H1 (cell line): Measurements from ENCODE around the gene UBAC1. TPM values are rescaled to one million over a fixed set of nuclear protein-coding genes. Genes with fewer than 3 reads are reported as not detected.

Experiments
- CTCF ChIA-PET: fragments of 300-600 bp; sonication (Branson Sonifier 250); formaldehyde crosslinking; loops from one replicate; lab custom pipeline; 2021; ENCODE audit not compliant: partially characterized antibody; lab: Charles Lee
- POLR2A ChIA-PET: fragments of 300-600 bp; sonication (Branson Sonifier 250); formaldehyde crosslinking; loops from one replicate; lab custom pipeline; 2021; ENCODE audit warnings: inconsistent platforms; ENCODE audit not compliant: partially characterized antibody; lab: Charles Lee
- DNase-seq, 2 experiments: peaks; one replicate each; pipeline versions ENCODE4 v3.0.0 to v3.0.0-alpha.2; 2010 to 2022; ENCODE audit warnings: low spot score in 2 of 2, low read depth in 1 of 2, mixed read lengths in 1 of 2
- FAIRE-seq: peaks from 2 replicates; lab custom pipeline; 2011; peaks lifted over from hg19 to GRCh38; lab: Jason Lieb, UNC
- H2AFZ ChIP-seq: 2 replicates; pipeline ENCODE4 v1.8.1; 2012; ENCODE audit warnings: low read length, inconsistent platforms
- H2AK5ac ChIP-seq: 2 replicates; pipeline ENCODE4 v1.6.1; 2013; ENCODE audit warnings: low read depth, low read length
- H2BK120ac ChIP-seq: replicated peaks from 2 replicates; pipeline ENCODE3; 2013; ENCODE audit warnings: low read depth, low read length, inconsistent platforms
- H2BK12ac ChIP-seq: 2 replicates; pipeline ENCODE4 v1.6.1; 2013; ENCODE audit warnings: low read depth, low read length
- H2BK15ac ChIP-seq: 2 replicates; pipeline ENCODE4 v1.6.1; 2013; ENCODE audit warnings: low read length
- H2BK20ac ChIP-seq: 2 replicates; pipeline ENCODE4 v1.6.1; 2013; ENCODE audit warnings: low read length
- H2BK5ac ChIP-seq: 2 replicates; pipeline ENCODE4 v1.6.1; 2013; ENCODE audit warnings: low read depth, low read length
- H3K14ac ChIP-seq: 2 replicates; pipeline ENCODE4 v1.6.1; 2013; ENCODE audit warnings: inconsistent platforms; ENCODE audit not compliant: insufficient read length
- H3K18ac ChIP-seq: 2 replicates; pipeline ENCODE4 v1.6.1; 2013; ENCODE audit warnings: low read length; ENCODE audit errors: extremely low read depth
- H3K23ac ChIP-seq: 2 replicates; pipeline ENCODE4 v1.6.1; 2013; ENCODE audit warnings: inconsistent platforms; ENCODE audit not compliant: insufficient read length
- H3K23me2 ChIP-seq: 2 replicates; pipeline ENCODE4 v1.6.1; 2013; ENCODE audit warnings: low read depth, low read length
- H3K27ac ChIP-seq: 2 replicates; pipeline ENCODE4 v1.6.1; 2011; ENCODE audit warnings: low read depth, low read length, inconsistent platforms
- H3K27me3 ChIP-seq, 4 experiments: replicated peaks in 1 of 4; 1 replicate in 1 of 4; 2 replicates in 3 of 4; pipeline versions ENCODE4 v1.6.1 to v1.8.1; 2011 to 2013; ENCODE audit warnings: low read length in 3 of 4, mild to moderate bottlenecking in 3 of 4, inconsistent platforms in 2 of 4, mixed read lengths in 2 of 4, moderate library complexity in 1 of 4; ENCODE audit not compliant: control insufficient read depth in 3 of 4, insufficient read depth in 3 of 4; ENCODE audit errors: extremely low read depth in 1 of 4
- H3K36me3 ChIP-seq, 4 experiments: 2 replicates each; pipeline versions ENCODE4 v1.6.1 to v1.8.1; 2011 to 2013; ENCODE audit warnings: mild to moderate bottlenecking in 4 of 4, low read length in 3 of 4, moderate library complexity in 2 of 4, control low read depth in 1 of 4, inconsistent platforms in 1 of 4; ENCODE audit not compliant: insufficient read depth in 4 of 4, control insufficient read depth in 2 of 4
- H3K4ac ChIP-seq: replicated peaks from 2 replicates; pipeline ENCODE3; 2013; ENCODE audit warnings: low read length, low read depth, mixed read lengths, inconsistent platforms; ENCODE audit not compliant: insufficient read length
- H3K4me1 ChIP-seq, 4 experiments: replicated peaks in 1 of 4; 1 replicate in 1 of 4; 2 replicates in 3 of 4; pipeline versions ENCODE4 v1.6.1 to v1.8.1; 2011 to 2013; ENCODE audit warnings: low read length in 3 of 4, inconsistent platforms in 2 of 4, mixed read lengths in 1 of 4; ENCODE audit not compliant: insufficient read depth in 4 of 4, control insufficient read depth in 3 of 4
- H3K4me2 ChIP-seq, 2 experiments: 2 replicates each; pipeline versions ENCODE4 v1.6.1 to v1.8.1; 2011 to 2013; ENCODE audit warnings: low read depth in 2 of 2, low read length in 2 of 2, control low read depth in 1 of 2, inconsistent platforms in 1 of 2, mild to moderate bottlenecking in 1 of 2; ENCODE audit not compliant: insufficient read depth in 1 of 2
- H3K4me3 ChIP-seq, 4 experiments: fragments of 200-600, 300-600 bp in 1 of 4; sonication (generic), shearing (Covaris generic), sonication (Bioruptor Twin) in 1 of 4; 2 replicates each; pipeline versions ENCODE4 v1.5.1 to v1.8.1; 2011 to 2016; ENCODE audit warnings: low read length in 4 of 4, low read depth in 3 of 4, control low read depth in 2 of 4, inconsistent platforms in 2 of 4, mild to moderate bottlenecking in 2 of 4, mixed read lengths in 1 of 4, moderate library complexity in 1 of 4; ENCODE audit not compliant: insufficient read depth in 2 of 4; ENCODE audit errors: extremely low read depth in 1 of 4
- H3K56ac ChIP-seq: replicated peaks from 2 replicates; pipeline ENCODE3; 2013; ENCODE audit warnings: low read depth, mild to moderate bottlenecking, mixed read lengths, low read length, inconsistent platforms; ENCODE audit not compliant: insufficient read length
- H3K79me1 ChIP-seq: 2 replicates; pipeline ENCODE4 v1.6.1; 2013; ENCODE audit warnings: low read depth, low read length, control low read depth
- H3K79me2 ChIP-seq, 2 experiments: 2 replicates each; pipeline versions ENCODE4 v1.6.1 to v1.8.1; 2012 to 2013; ENCODE audit warnings: low read length in 2 of 2, mild to moderate bottlenecking in 2 of 2, inconsistent platforms in 1 of 2; ENCODE audit not compliant: insufficient read depth in 2 of 2, control insufficient read depth in 1 of 2
- H3K9ac ChIP-seq, 4 experiments: replicated peaks in 1 of 4; 1 replicate in 1 of 4; 2 replicates in 3 of 4; pipeline versions ENCODE4 v1.6.1 to v1.8.1; 2011 to 2013; ENCODE audit warnings: low read depth in 3 of 4, low read length in 3 of 4, control low read depth in 2 of 4, mild to moderate bottlenecking in 2 of 4, moderate library complexity in 2 of 4, inconsistent platforms in 1 of 4; ENCODE audit errors: extremely low read depth in 1 of 4
- H3K9me3 ChIP-seq, 2 experiments: 2 replicates each; pipeline versions ENCODE4 v1.6.1 to v1.8.1; 2012 to 2013; ENCODE audit warnings: mild to moderate bottlenecking in 2 of 2, moderate library complexity in 2 of 2, control low read depth in 1 of 2, inconsistent platforms in 1 of 2, low read depth in 1 of 2, low read length in 1 of 2, mixed read lengths in 1 of 2; ENCODE audit not compliant: insufficient read depth in 2 of 2
- H4K20me1 ChIP-seq, 2 experiments: replicated peaks in 1 of 2; 2 replicates each; pipeline versions ENCODE3 to v1.8.1; 2011 to 2013; ENCODE audit warnings: inconsistent platforms in 2 of 2, low read length in 2 of 2, mild to moderate bottlenecking in 1 of 2; ENCODE audit not compliant: insufficient read depth in 2 of 2, control insufficient read depth in 1 of 2
- H4K5ac ChIP-seq: 2 replicates; pipeline ENCODE4 v1.6.1; 2013; ENCODE audit warnings: low read length, low read depth, mixed read lengths, inconsistent platforms; ENCODE audit not compliant: insufficient read length
- H4K8ac ChIP-seq: 2 replicates; pipeline ENCODE4 v1.8.0; 2013; ENCODE audit warnings: mild to moderate bottlenecking, moderate library complexity, low read length, inconsistent platforms; ENCODE audit not compliant: insufficient read depth; ENCODE audit errors: extremely low read depth
- H4K91ac ChIP-seq: replicated peaks from 2 replicates; pipeline ENCODE3; 2013; ENCODE audit warnings: low read length, mixed read lengths, inconsistent platforms; ENCODE audit not compliant: insufficient read length
- BCL11A ChIP-seq, 2 experiments: IDR thresholded peaks; one replicate each; pipeline ENCODE4 v1.6.1; 2011; ENCODE audit warnings: low read depth in 2 of 2, low read length in 2 of 2, mild to moderate bottlenecking in 2 of 2
- RAD21 ChIP-seq, 2 experiments: IDR thresholded peaks in 1 of 2; conservative IDR thresholded peaks in 1 of 2; 2 replicates each; pipeline ENCODE4 v1.6.1; 2011; ENCODE audit warnings: low read depth in 2 of 2, low read length in 2 of 2, improper control_type of control experiment in 1 of 2, inconsistent platforms in 1 of 2, mild to moderate bottlenecking in 1 of 2, moderate library complexity in 1 of 2
- YY1 ChIP-seq: IDR thresholded peaks from 2 replicates; pipeline ENCODE4 v1.6.1; 2011; ENCODE audit warnings: low read depth, mild to moderate bottlenecking, low read length
- WGBS, 2 experiments: shearing (Covaris generic) in 1 of 2; methylation state at CpG; one replicate each; pipeline versions ENCODE4 v1.1.6 to v1.1.7; 2013 to 2015; ENCODE audit warnings: low lambda C conversion rate in 2 of 2, mixed read lengths in 2 of 2, inconsistent platforms in 1 of 2, low coverage in 1 of 2, missing lambda C conversion rate in 1 of 2; ENCODE audit not compliant: insufficient replicate concordance in 2 of 2, insufficient coverage in 1 of 2, insufficient read length in 1 of 2; ENCODE audit errors: extremely low coverage in 1 of 2, missing lambda C conversion rate in 1 of 2; 5-methylcytosine and 5-hydroxymethylcytosine counted together
- polyA plus RNA-seq, 7 experiments: library from polyadenylated mRNA; depleted of rRNA in 3 of 7; stranded (reverse) in 5 of 7; unstranded in 2 of 7; fragments of >200 nt in 5 of 7; fragments of 200-250 nt in 2 of 7; gene quantifications; 1 replicate in 5 of 7; 2 replicates in 1 of 7; 4 replicates in 1 of 7; pipeline versions ENCODE4 v1.2.1 to v1.2.3, GENCODE V29; 2011 to 2013; ENCODE audit warnings: missing spikeins in 2 of 7, mixed read lengths in 2 of 7
- total RNA-seq: library from RNA; stranded (reverse); fragmentation: NEBNext Ultra II Directional; extraction: Animal tissue kit (Norgen Biotek cat#: 25700); gene quantifications from 2 replicates; pipeline ENCODE4 v1.2.1, GENCODE V29; 2021

The UBAC1 gene
- total and polyA plus RNA-seq, 2 of the 8 experiments (the other 6 are each of a cell fraction or from before 2014, with no cell fraction given) = 59.3 to 85.2 TPM

- CTCF ChIA-PET = interaction anchor here (0.6 to 0.9 kb wide), 2 partner anchors 46 to 181 kb away, joined by 3 read pairs; no protein-coding TSS in a partner anchor
- Histone ChIP-seq H3K23me2 (no peaks in the 10 kb centered on the region), H3K9ac (no peak overlapping the region), H3K36me3 (no peaks in the 10 kb centered on the region; a peak in 1 of 8 replicates), H3K79me1 (peaks cover 18% of the 10 kb centered on the region), H2BK12ac (no peak overlapping the region), H3K18ac (no peak overlapping the region), H2BK20ac (no peak overlapping the region), H3K23ac (no peak overlapping the region)
- TF ChIP-seq YY1 (no peak), RAD21 (IDR thresholded peaks at IDR 0.05 in 1 of 2, conservative IDR thresholded peaks at IDR 0.05 in 1 of 2; ENCODE audit: low read depth in 2 of 2, low read length in 2 of 2) (no peak), BCL11A (IDR thresholded peaks at IDR 0.05; ENCODE audit: low read depth in 2 of 2, low read length in 2 of 2) (no peak)
- TF ChIP-seq, all 59 proteins: peak for 0
- DNase-seq = no peak
- H3K9me3 ChIP-seq = no peaks in the 10 kb centered on the region
- peaks cover 17 to 31% of the 10 kb centered on the region in 2 experiments for H4K20me1 ChIP-seq
- H3K56ac ChIP-seq = no peak overlapping the region
- H3K79me2 ChIP-seq = peaks cover 73 to 100% of the 10 kb centered on the region in 2 experiments
- H3K14ac ChIP-seq = no peak overlapping the region
- no peak overlapping the region for H4K91ac ChIP-seq
- 97% methylated on average over 11 of the region's 11 CpGs; no CpG with 5 or more reads in 1 of the 2 experiments for WGBS, 2 experiments
- H2BK15ac ChIP-seq = no peak overlapping the region
- no peak overlapping the region for H2AK5ac ChIP-seq
- H3K4ac ChIP-seq = no peak overlapping the region
- no peak overlapping the region for H2BK120ac ChIP-seq
- no peaks in the 10 kb centered on the region for H3K27me3 ChIP-seq
- H2AFZ ChIP-seq = no peak overlapping the region
- no peak overlapping the region for H4K5ac ChIP-seq
- no peak for FAIRE-seq
- H3K4me1 ChIP-seq = peaks cover 2 to 14% (median 10%) of the 10 kb centered on the region in 4 experiments
- H3K4me3 ChIP-seq = no peak overlapping the region
- no peak overlapping the region for H3K27ac ChIP-seq
- H2BK5ac ChIP-seq = no peak overlapping the region
- H4K8ac ChIP-seq = no peak overlapping the region
- H3K4me2 ChIP-seq = no peak overlapping the region
- POLR2A ChIA-PET = interaction anchor here (0.6 to 1.5 kb wide), 4 partner anchors 9 to 216 kb away, joined by 3 to 7 read pairs (median 3); partner anchors contain the start of gene CAMSAP1
Measured at GRCh38 chr9:135898634-135899407, 62.4 kb downstream of the UBAC1 start.
